B cell (primary cell): ENCODE results near the gene MTX1. TPM values are rescaled to one million over a fixed set of nuclear protein-coding genes. Genes with fewer than 3 reads are reported as not detected.
A peak's percentile ranks its signal among the peaks of the same experiment; 100 is the strongest.
"Not testable (repeated sequence)": the region's sequence is repeated elsewhere in the genome, so short reads cannot be mapped to it uniquely, and the experiment has no call there.

ENCODE experiments used
- ATAC-seq: fragments of 200-7000 bp; cut with Tn5 transposase; one replicate; pipeline ENCODE4 v1.10.0; 2021; ENCODE audit warnings: low read depth, mild to moderate bottlenecking, moderate number of reproducible peaks, moderate library complexity
- CTCF ChIA-PET: fragments of 350-600 bp; sonication (Branson Sonifier 250); formaldehyde crosslinking; loops from one replicate; lab custom pipeline; 2021; ENCODE audit warnings: antibody characterized with exemption, inconsistent platforms; lab: Charles Lee
- POLR2A ChIA-PET: fragments of 350-600 bp; sonication (Branson Sonifier 250); formaldehyde crosslinking; loops from one replicate; lab custom pipeline; 2021; ENCODE audit warnings: antibody characterized with exemption; lab: Charles Lee
- DNase-seq: peaks from one replicate; pipeline ENCODE4 v3.0.0; 2013
- H2AFZ ChIP-seq: 2 replicates; pipeline ENCODE4 v1.6.1; 2012; ENCODE audit warnings: mild to moderate bottlenecking, low read depth, low read length; ENCODE audit not compliant: insufficient read depth, poor library complexity, severe bottlenecking
- H3K27ac ChIP-seq, 2 donors: 1 replicate in 1 of 2; 2 replicates in 1 of 2; pipeline ENCODE4 v1.5.1; 2012 to 2013; ENCODE audit warnings: low read length in 2 of 2, mild to moderate bottlenecking in 2 of 2, moderate library complexity in 1 of 2
- H3K27me3 ChIP-seq, 4 experiments: fragments of 200-600 bp in 1 of 4; sonication (generic) in 1 of 4; replicated peaks in 1 of 4; 1 replicate in 2 of 4; 2 replicates in 2 of 4; pipeline versions ENCODE4 v1.6.1 to v1.7.0; 2013 to 2016; ENCODE audit warnings: low read length in 3 of 4, mild to moderate bottlenecking in 2 of 4, mixed read lengths in 1 of 4, moderate library complexity in 1 of 4; ENCODE audit not compliant: insufficient read depth in 4 of 4, control insufficient read depth in 3 of 4; ENCODE audit errors: control extremely low read depth in 1 of 4
- H3K36me3 ChIP-seq, 2 experiments: replicated peaks in 1 of 2; 1 replicate in 1 of 2; 2 replicates in 1 of 2; pipeline versions ENCODE4 v1.6.1 to v1.7.1; 2013; ENCODE audit warnings: low read length in 1 of 2; ENCODE audit not compliant: insufficient read depth in 2 of 2, control insufficient read depth in 1 of 2; ENCODE audit errors: control extremely low read depth in 1 of 2, extremely low read depth in 1 of 2
- H3K4me1 ChIP-seq, 2 donors: fragments of 200-600 bp in 1 of 2; sonication (generic) in 1 of 2; 1 replicate in 1 of 2; 2 replicates in 1 of 2; pipeline versions ENCODE4 v1.5.1 to v1.6.1; 2013 to 2017; ENCODE audit warnings: low read length in 2 of 2; ENCODE audit not compliant: control insufficient read depth in 2 of 2, insufficient read depth in 2 of 2
- H3K4me2 ChIP-seq: replicated peaks from 2 replicates; pipeline ENCODE3; 2012; ENCODE audit warnings: mild to moderate bottlenecking, low read depth, low read length; ENCODE audit not compliant: poor library complexity, severe bottlenecking
- H3K4me3 ChIP-seq, 5 experiments: fragments of 200-600 bp in 1 of 5; sonication (generic) in 1 of 5; 1 replicate in 3 of 5; 2 replicates in 2 of 5; pipeline versions ENCODE4 v1.5.1 to v1.7.0; 2011 to 2016; ENCODE audit warnings: low read length in 4 of 5, mild to moderate bottlenecking in 4 of 5, low read depth in 2 of 5, control low read depth in 1 of 5, moderate library complexity in 1 of 5; ENCODE audit not compliant: insufficient read depth in 1 of 5; ENCODE audit errors: control extremely low read depth in 1 of 5, extremely low read depth in 1 of 5
- H3K79me2 ChIP-seq: fragments of 200-600 bp; sonication (generic); one replicate; pipeline ENCODE4 v1.6.0; 2016; ENCODE audit warnings: low read length; ENCODE audit not compliant: control insufficient read depth, insufficient read depth
- H3K9ac ChIP-seq: fragments of 200-600 bp; sonication (generic); 2 replicates; pipeline ENCODE4 v1.6.1; 2017; ENCODE audit warnings: mild to moderate bottlenecking, low read length, moderate library complexity
- H3K9me3 ChIP-seq, 3 donors: one replicate each; pipeline versions ENCODE4 v1.6.1 to v1.7.1; 2013; ENCODE audit warnings: low read length in 2 of 3; ENCODE audit not compliant: control insufficient read depth in 2 of 3, insufficient read depth in 1 of 3; ENCODE audit errors: control extremely low read depth in 1 of 3
- H4K20me1 ChIP-seq: 2 replicates; pipeline ENCODE4 v1.6.0; 2012; ENCODE audit warnings: mild to moderate bottlenecking, low read length; ENCODE audit not compliant: insufficient read depth, control insufficient read depth, poor library complexity, severe bottlenecking
- H3K27ac Mint-ChIP-seq: one replicate; pipeline ENCODE4 v1.8.0; 2021; ENCODE audit warnings: mixed read lengths
- H3K27me3 Mint-ChIP-seq: one replicate; pipeline ENCODE4 v1.8.0; 2021; ENCODE audit warnings: mixed read lengths
- H3K4me1 Mint-ChIP-seq: one replicate; pipeline ENCODE4 v1.8.0; 2021; ENCODE audit warnings: mixed read lengths
- H3K4me3 Mint-ChIP-seq: one replicate; pipeline ENCODE4 v1.8.0; 2021; ENCODE audit warnings: mixed read lengths
- H3K9me3 Mint-ChIP-seq: one replicate; pipeline ENCODE4 v1.8.0; 2022; ENCODE audit warnings: mixed read lengths; ENCODE audit not compliant: insufficient read depth
- EZH2 ChIP-seq: IDR thresholded peaks from 2 replicates; pipeline ENCODE4 v1.6.1; 2012; ENCODE audit warnings: borderline replicate concordance, low read depth, mild to moderate bottlenecking, moderate library complexity, low read length; ENCODE audit not compliant: insufficient read depth, poor library complexity, severe bottlenecking
- WGBS: methylation state at CpG from one replicate; pipeline ENCODE4 v1.1.5; 2013; ENCODE audit warnings: missing lambda C conversion rate; ENCODE audit not compliant: insufficient coverage; 5-methylcytosine and 5-hydroxymethylcytosine counted together
- intact Hi-C: fragments of 100-400 bp; cut with micrococcal nuclease; formaldehyde crosslinking; loops from one replicate; pipeline ENCODE4 v1.10.0; 2022
- polyA plus RNA-seq: library from polyadenylated mRNA; depleted of rRNA; stranded (reverse); fragments of >200 nt; gene quantifications from 2 replicates; pipeline ENCODE4 v1.2.3, GENCODE V29; 2012
- total RNA-seq, 2 donors: library from RNA; stranded (reverse); fragments of 120-200 nt in 1 of 2; gene quantifications; 1 replicate in 1 of 2; 2 replicates in 1 of 2; pipeline versions ENCODE4 v1.2.3 to v1.2.4, GENCODE V29; 2013 to 2022
- TF ChIP-seq, protein P1 (sequence below): fragments of 200-600 bp; IDR thresholded peaks from one replicate; pipeline ENCODE4 v1.8.0; 2022; ENCODE audit warnings: antibody characterized with exemption, mild to moderate bottlenecking

Gene MTX1
- total and polyA plus RNA-seq, 2 donors (not counting 1 experiment from before 2014, with no cell fraction given), result 19.0 to 40.4 TPM

DNA sequence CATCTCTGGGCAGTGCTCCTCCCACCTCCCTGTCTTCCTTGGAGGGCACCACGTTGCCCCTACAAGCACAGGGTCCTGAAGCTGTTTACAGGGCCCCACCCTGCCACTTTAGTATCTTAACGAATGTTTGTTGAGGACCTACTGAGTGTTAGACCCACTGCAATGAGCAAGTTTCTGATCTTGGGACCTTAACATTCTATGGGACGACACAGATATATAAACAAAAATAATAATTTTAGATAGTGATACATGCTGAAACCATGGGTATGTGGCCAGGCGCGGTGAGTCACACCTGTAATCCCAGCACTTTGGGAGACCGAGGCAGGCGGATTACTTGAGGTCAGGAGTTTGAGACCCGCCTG is 36.6 kb downstream of the MTX1 start:
- Histone ChIP-seq H3K9ac (peak overlapping the region; percentile 62), H3K9me3 (peaks cover 0 to 4% (median 2%) of the 10 kb centered on the region in 3 donors), H4K20me1 (no peaks in the 10 kb centered on the region), H2AFZ (peak overlapping the region; percentile 78), H3K4me3 (peak overlapping the region; percentile 48 to 79 (median 67)), H3K79me2 (peaks cover 9% of the 10 kb centered on the region), H3K4me1 (peaks cover 29 to 37% of the 10 kb centered on the region in 2 donors), H3K4me2 (peak overlapping the region; percentile 87), H3K27ac (peak overlapping the region; percentile 62 to 71), H3K27me3 (no peaks in the 10 kb centered on the region), H3K36me3 (no peaks in the 10 kb centered on the region)
- ChIA-PET POLR2A (interaction anchor here (1.8 to 2.2 kb wide), 2 partner anchors 9 to 51 kb away, joined by 8 to 12 read pairs; partner anchors contain the start of gene ENTREP3), CTCF (interaction anchor here (1.1 to 1.8 kb wide), 6 partner anchors 16 to 72 kb away, joined by 3 to 9 read pairs (median 6); partner anchors contain the start of genes KRTCAP2 and SCAMP3)
- H3K27ac Mint-ChIP-seq, result peak overlapping the region; percentile 96
- DNase-seq (no peak), ATAC-seq (peak; percentile 1)
- no peaks in the 10 kb centered on the region for H3K9me3 Mint-ChIP-seq
- TF ChIP-seq, protein P1, sequence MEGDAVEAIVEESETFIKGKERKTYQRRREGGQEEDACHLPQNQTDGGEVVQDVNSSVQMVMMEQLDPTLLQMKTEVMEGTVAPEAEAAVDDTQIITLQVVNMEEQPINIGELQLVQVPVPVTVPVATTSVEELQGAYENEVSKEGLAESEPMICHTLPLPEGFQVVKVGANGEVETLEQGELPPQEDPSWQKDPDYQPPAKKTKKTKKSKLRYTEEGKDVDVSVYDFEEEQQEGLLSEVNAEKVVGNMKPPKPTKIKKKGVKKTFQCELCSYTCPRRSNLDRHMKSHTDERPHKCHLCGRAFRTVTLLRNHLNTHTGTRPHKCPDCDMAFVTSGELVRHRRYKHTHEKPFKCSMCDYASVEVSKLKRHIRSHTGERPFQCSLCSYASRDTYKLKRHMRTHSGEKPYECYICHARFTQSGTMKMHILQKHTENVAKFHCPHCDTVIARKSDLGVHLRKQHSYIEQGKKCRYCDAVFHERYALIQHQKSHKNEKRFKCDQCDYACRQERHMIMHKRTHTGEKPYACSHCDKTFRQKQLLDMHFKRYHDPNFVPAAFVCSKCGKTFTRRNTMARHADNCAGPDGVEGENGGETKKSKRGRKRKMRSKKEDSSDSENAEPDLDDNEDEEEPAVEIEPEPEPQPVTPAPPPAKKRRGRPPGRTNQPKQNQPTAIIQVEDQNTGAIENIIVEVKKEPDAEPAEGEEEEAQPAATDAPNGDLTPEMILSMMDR, result no peak
- no peak for TF ChIP-seq EZH2
- WGBS, result 0% methylated on average over 2 of the region's 8 CpGs
- intact Hi-C loops, result no loop called here
- H3K4me3 Mint-ChIP-seq, result peak overlapping the region; percentile 82
- peaks cover 4% of the 10 kb centered on the region for H3K27me3 Mint-ChIP-seq
- H3K4me1 Mint-ChIP-seq, result peaks cover 34% of the 10 kb centered on the region

DNA sequence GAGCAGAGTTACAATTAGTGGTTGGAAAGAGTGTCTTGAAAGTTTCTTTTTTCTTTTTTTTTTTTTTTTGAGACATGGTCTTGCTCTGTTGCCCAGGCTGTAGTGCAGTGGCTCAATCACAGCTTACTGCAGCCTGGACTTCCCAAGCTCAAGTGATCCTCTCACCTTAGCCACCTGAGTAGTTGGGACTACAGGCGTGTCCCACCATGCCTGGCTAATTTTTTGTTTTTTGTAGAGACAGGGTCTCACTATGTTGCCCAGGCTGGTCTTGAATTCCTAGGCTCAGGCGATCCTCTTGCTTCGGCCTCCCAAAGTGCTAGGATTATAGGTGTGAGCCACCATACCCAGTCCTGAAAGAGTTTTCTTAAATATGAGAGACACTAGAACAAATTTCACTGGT is 38.3 kb downstream of the MTX1 start:
- H3K27ac ChIP-seq, H3K4me2 ChIP-seq, H3K9me3 Mint-ChIP-seq, H3K9ac ChIP-seq, H3K27me3 ChIP-seq, H2AFZ ChIP-seq, H3K9me3 ChIP-seq, H4K20me1 ChIP-seq, DNase-seq, intact Hi-C loops, H3K27ac Mint-ChIP-seq, H3K4me3 Mint-ChIP-seq, POLR2A ChIA-PET, H3K4me3 ChIP-seq, ATAC-seq, H3K27me3 Mint-ChIP-seq, H3K36me3 ChIP-seq, H3K79me2 ChIP-seq: not testable (repeated sequence)
- peaks cover 19 to 30% of the 10 kb centered on the region in 2 donors for H3K4me1 ChIP-seq
- CTCF ChIA-PET, result interaction anchor here (0.7 to 5.8 kb wide), 5 partner anchors 20 to 257 kb away, joined by 3 to 46 read pairs (median 4); partner anchors contain the start of genes KRTCAP2, MTX1 and THBS3
- H3K4me1 Mint-ChIP-seq, result peaks cover 25% of the 10 kb centered on the region
- no CpG with 5 or more reads among the region's 3 CpGs for WGBS
